ENCODE results near the gene ARHGAP27.
"Not testable (repeated sequence)": the region's sequence is repeated elsewhere in the genome, so short reads cannot be mapped to it uniquely, and the experiment has no call there.

Gene ARHGAP27

GRCh38 chr17:45357364-45357997 lies 75.2 kb downstream of the ARHGAP27 start:
- no peak for DNase-seq

GRCh38 chr17:45355087-45355486 lies 77.6 kb downstream of the ARHGAP27 start:
- DNase-seq = no peak

- DNase-seq = no peak
Observed at GRCh38 chr17:45353043-45353442, 79.6 kb downstream of the ARHGAP27 start.

GRCh38 chr17:45351831-45352230 lies 80.8 kb downstream of the ARHGAP27 start:
- DNase-seq = no peak

GRCh38 chr17:45347444-45347843 lies 85.2 kb downstream of the ARHGAP27 start:
- no peak for DNase-seq

GRCh38 chr17:45346216-45347015 lies 86.3 kb downstream of the ARHGAP27 start:
- DNase-seq = no peak

GRCh38 chr17:45345554-45346215 lies 87.0 kb downstream of the ARHGAP27 start:
- no peak for DNase-seq

GRCh38 chr17:45345246-45345553 lies 87.5 kb downstream of the ARHGAP27 start:
- no peak for DNase-seq

- not testable (repeated sequence) for DNase-seq
Observed at GRCh38 chr17:45343967-45344664, 88.6 kb downstream of the ARHGAP27 start.

All from SW 1271 (cell line).